C4-2B (cell line): ENCODE results near the gene PMIS2.

Source experiments
- H3K27ac ChIP-seq: fragments of 450-650 bp; 2 replicates; pipeline ENCODE4 v1.5.1; 2017
- ZFX ChIP-seq: fragments of 450-650 bp; IDR thresholded peaks from 2 replicates; pipeline ENCODE4 v1.6.1; 2017
- TF ChIP-seq, protein P1 (sequence below): fragments of 450-650 bp; conservative IDR thresholded peaks from 2 replicates; pipeline ENCODE4 v1.5.1; 2017; ENCODE audit warnings: mild to moderate bottlenecking

Gene PMIS2

DNA sequence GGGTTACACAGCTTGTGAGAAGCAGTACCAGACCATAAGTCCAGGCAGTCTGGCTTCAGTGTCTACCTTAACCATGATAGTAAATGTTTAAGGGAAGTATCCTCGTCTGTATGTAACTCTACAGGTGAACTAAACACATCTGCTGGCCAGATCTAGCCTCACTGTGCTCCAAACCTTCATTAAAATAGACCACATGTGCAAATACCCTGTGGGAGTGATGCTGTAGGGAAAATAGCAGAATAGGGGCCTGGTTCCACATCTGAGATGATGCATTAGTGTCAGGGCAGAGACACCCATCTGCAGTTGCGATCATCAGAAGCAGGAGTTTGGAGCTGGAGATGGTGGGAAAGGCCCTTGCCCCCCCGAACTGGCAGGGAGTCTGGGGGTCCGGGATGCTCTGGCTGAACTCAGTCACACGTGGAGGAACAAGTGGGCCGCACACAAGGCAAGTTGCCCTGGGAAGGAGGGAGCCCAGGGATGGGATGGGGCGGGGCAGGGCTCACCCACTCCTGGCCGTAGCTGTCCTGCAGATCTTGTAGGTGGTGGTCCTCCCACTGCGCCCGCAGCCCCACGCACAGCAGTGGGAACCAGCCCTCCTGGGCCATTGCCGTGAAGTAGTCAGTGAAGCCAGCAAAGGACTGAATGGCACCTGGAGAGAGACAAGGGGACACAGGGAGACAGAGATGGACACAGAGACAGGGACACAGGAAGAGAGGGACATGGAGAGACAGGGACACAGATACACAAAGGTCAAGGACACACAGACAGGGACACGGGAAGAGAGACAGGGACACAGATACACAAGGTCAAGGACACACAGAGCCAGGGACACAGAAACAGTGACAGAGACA is 33.2 kb upstream of the PMIS2 start:
- no peak for TF ChIP-seq ZFX
- TF ChIP-seq, protein P1, sequence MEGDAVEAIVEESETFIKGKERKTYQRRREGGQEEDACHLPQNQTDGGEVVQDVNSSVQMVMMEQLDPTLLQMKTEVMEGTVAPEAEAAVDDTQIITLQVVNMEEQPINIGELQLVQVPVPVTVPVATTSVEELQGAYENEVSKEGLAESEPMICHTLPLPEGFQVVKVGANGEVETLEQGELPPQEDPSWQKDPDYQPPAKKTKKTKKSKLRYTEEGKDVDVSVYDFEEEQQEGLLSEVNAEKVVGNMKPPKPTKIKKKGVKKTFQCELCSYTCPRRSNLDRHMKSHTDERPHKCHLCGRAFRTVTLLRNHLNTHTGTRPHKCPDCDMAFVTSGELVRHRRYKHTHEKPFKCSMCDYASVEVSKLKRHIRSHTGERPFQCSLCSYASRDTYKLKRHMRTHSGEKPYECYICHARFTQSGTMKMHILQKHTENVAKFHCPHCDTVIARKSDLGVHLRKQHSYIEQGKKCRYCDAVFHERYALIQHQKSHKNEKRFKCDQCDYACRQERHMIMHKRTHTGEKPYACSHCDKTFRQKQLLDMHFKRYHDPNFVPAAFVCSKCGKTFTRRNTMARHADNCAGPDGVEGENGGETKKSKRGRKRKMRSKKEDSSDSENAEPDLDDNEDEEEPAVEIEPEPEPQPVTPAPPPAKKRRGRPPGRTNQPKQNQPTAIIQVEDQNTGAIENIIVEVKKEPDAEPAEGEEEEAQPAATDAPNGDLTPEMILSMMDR: no peak
- H3K27ac ChIP-seq: no peak overlapping the region

DNA sequence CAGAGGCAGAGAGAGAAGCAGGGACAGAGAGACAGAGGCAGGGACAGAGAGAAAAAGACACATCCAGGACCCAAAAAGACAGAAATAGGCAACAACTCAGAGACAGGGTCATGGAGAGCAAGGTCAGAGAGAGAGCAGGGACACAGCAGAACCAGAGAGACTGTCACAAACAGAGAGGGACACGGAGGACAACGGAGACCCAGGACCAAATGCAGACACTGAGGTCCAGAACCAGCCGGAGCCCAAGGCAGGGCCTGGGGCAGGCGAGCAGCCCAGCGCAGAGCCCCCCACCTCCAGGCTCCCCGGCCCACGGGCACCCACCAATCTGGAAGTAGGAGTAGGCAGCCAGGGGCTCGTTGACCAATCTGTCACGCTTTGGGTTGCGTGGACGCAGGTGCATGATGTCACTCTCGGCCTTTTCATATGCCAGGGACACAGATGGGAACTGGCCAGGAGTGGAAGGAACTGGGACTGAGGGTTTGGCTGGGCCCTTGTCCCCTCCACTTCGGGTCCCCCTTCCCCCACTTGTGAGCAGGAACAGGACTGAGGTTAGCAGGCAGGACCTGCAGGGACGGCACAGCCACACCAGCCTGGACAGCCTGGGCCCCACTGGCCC is 32.5 kb upstream of the PMIS2 start:
- no peak overlapping the region for H3K27ac ChIP-seq
- TF ChIP-seq, protein P1: no peak
- no peak for TF ChIP-seq ZFX

DNA sequence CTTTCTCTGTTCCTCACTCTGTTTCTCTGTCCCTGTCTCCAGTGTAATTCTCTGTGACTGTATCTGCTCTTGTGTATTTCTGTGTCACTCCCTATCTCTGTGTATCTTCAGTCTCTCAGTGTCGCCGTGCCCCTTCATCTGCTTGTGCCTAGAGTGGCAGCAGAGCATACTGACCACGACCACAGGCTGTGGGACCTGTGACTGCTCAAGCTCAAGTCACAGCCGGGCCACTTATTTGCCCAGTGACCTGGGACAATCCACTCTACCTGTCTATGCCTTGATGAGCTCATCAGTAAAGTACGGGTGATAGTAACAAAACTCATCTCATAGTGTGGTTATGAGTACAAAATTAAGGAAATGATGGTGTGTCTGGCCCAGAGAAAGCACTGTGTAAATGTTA is 31.9 kb upstream of the PMIS2 start:
- no peak overlapping the region for H3K27ac ChIP-seq
- TF ChIP-seq, protein P1: no peak
- no peak for TF ChIP-seq ZFX

DNA sequence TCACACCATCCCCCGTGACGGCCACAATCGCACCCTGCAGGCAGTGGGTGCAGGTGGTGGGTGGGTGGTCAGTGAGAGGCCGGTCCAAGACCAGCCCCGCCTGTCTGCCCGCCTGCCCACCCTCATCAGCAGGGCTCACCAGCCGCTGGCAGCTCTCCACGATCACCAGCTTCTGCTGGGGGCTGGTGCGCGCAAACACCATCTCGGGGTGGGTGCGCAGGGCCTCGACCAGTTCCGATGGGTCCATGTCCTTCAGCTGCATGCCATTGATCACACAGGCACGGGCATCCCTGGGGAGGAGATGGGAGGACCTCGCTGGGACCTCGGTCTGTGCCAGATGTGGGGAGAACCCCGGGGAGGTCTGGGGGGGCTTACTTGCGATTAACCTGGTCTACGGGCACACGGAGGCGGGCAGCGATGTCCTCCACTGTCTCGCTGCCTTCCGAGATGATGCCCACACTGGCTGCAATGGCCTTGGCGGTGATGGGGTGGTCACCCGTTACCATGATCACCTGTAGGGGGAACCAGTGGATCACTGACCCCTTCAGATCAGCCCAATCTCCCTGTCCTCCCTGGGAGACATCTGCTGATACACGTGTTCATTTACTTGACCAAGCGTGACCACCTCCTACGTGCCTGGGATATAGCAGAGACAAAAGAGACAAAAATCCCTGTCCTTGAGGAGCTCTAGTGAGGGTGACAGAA is 30.5 kb upstream of the PMIS2 start:
- H3K27ac ChIP-seq: no peak overlapping the region
- TF ChIP-seq, protein P1: no peak
- TF ChIP-seq ZFX: no peak

DNA sequence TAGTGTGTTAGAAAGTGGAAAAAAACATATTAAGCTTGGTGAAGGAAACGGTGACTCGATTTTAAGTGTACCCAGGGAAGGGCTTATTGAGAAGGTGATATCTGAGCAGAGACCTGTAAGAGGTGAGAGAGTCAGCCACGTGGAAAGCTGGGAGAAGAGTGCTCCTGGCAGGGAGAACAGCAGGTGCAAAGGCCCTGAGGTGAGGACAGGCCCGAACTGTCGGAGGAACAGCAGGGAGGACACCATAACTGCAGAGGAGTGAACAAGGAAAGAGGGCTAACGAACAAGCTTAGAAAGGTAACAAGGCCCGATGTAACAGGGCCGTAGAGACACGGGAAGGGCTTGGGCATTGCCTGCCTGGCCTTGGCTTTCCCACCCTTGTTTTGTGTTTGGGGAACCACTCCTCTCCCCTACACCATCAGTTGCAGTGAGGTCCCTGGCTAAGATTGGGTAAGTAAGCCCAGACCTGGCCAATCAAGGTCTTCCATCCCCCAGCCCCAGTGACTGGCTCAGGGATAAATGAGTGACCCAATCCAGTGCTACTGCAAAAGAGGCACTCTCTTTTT is 29.9 kb upstream of the PMIS2 start:
- H3K27ac ChIP-seq: no peak overlapping the region
- no peak for TF ChIP-seq ZFX
- TF ChIP-seq, protein P1: no peak

DNA sequence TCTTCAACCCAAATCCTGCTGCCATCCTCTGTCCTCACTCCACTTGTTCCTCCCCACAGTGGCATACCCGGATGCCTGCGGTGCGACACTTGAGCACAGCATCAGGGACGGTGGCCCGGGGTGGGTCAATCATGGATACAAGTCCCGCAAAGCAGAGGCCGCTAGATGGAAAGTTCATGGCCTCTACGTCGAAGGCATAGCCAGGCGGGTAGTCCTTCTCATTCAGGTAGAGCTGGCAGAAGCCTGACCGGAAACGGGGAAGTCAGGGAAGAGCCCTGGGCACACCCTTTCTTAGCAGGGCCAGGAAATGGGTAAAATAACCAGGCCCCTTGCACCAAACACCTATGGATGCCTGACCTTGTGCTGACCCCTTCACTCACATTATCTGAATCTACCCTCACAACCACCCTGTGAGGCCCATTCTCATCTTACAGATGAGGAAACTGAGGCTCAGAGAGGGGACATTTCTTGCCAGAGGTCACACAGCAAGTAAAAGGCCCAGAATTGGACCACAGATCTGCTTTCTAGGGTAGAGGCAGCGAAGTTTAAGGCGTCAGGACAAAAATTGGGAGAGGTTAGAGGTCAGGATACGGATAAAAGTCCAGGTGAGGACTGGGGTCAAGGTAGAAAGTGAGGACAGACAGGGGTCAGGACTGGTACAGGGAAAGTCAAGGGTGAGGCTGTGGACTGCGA is 29.0 kb upstream of the PMIS2 start:
- TF ChIP-seq, protein P1: no peak
- TF ChIP-seq ZFX: no peak
- H3K27ac ChIP-seq: no peak overlapping the region
